HL-60 (cell line): ENCODE measurements around the gene SUPV3L1.

Source experiments
- DNase-seq, 2 experiments: peaks; one replicate each; pipeline ENCODE4 v3.0.0-alpha.2; 2010 to 2020; ENCODE audit warnings: low read depth in 1 of 2, low spot score in 1 of 2
- H3K27ac ChIP-seq: fragments of 250-450 bp; sonication (Bioruptor Pico); replicated peaks from 2 replicates; pipeline ENCODE4 v1.5.1; 2020; ENCODE audit warnings: mild to moderate bottlenecking, moderate library complexity
- H3K27me3 ChIP-seq: fragments of 250-450 bp; sonication (Bioruptor Pico); 2 replicates; pipeline ENCODE4 v1.5.1; 2021; ENCODE audit warnings: mild to moderate bottlenecking, moderate library complexity; ENCODE audit not compliant: insufficient read depth, poor library complexity, severe bottlenecking
- H3K4me3 ChIP-seq: replicated peaks from 2 replicates; pipeline ENCODE4 v1.5.1; 2011; ENCODE audit warnings: mild to moderate bottlenecking, control low read depth, low read length; ENCODE audit not compliant: insufficient read depth
- GABPA ChIP-seq: IDR thresholded peaks from 2 replicates; pipeline ENCODE4 v1.6.1; 2012; ENCODE audit warnings: low read depth
- POLR2AphosphoS5 ChIP-seq: IDR thresholded peaks from 2 replicates; pipeline ENCODE4 v1.6.1; 2012; ENCODE audit warnings: low read depth
- SPI1 ChIP-seq: IDR thresholded peaks from 2 replicates; pipeline ENCODE4 v1.6.1; 2012; ENCODE audit warnings: low read depth, mild to moderate bottlenecking, borderline replicate concordance
- TF ChIP-seq, protein P1 (sequence below): IDR thresholded peaks from 2 replicates; pipeline ENCODE4 v1.6.1; 2012; ENCODE audit warnings: low read depth; ENCODE audit not compliant: insufficient replicate concordance
- TF ChIP-seq, protein P2 (sequence below): IDR thresholded peaks from one replicate; pipeline ENCODE4 v1.5.1; 2011; ENCODE audit warnings: low read length, control low read depth, inconsistent platforms; ENCODE audit not compliant: insufficient read depth

SUPV3L1 gene

GRCh38 chr10:69186524-69186923 lies 6.5 kb downstream of the SUPV3L1 start:
- no peak for TF ChIP-seq SPI1
- TF ChIP-seq, protein P1, sequence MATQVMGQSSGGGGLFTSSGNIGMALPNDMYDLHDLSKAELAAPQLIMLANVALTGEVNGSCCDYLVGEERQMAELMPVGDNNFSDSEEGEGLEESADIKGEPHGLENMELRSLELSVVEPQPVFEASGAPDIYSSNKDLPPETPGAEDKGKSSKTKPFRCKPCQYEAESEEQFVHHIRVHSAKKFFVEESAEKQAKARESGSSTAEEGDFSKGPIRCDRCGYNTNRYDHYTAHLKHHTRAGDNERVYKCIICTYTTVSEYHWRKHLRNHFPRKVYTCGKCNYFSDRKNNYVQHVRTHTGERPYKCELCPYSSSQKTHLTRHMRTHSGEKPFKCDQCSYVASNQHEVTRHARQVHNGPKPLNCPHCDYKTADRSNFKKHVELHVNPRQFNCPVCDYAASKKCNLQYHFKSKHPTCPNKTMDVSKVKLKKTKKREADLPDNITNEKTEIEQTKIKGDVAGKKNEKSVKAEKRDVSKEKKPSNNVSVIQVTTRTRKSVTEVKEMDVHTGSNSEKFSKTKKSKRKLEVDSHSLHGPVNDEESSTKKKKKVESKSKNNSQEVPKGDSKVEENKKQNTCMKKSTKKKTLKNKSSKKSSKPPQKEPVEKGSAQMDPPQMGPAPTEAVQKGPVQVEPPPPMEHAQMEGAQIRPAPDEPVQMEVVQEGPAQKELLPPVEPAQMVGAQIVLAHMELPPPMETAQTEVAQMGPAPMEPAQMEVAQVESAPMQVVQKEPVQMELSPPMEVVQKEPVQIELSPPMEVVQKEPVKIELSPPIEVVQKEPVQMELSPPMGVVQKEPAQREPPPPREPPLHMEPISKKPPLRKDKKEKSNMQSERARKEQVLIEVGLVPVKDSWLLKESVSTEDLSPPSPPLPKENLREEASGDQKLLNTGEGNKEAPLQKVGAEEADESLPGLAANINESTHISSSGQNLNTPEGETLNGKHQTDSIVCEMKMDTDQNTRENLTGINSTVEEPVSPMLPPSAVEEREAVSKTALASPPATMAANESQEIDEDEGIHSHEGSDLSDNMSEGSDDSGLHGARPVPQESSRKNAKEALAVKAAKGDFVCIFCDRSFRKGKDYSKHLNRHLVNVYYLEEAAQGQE = no peak
- TF ChIP-seq, protein P2, sequence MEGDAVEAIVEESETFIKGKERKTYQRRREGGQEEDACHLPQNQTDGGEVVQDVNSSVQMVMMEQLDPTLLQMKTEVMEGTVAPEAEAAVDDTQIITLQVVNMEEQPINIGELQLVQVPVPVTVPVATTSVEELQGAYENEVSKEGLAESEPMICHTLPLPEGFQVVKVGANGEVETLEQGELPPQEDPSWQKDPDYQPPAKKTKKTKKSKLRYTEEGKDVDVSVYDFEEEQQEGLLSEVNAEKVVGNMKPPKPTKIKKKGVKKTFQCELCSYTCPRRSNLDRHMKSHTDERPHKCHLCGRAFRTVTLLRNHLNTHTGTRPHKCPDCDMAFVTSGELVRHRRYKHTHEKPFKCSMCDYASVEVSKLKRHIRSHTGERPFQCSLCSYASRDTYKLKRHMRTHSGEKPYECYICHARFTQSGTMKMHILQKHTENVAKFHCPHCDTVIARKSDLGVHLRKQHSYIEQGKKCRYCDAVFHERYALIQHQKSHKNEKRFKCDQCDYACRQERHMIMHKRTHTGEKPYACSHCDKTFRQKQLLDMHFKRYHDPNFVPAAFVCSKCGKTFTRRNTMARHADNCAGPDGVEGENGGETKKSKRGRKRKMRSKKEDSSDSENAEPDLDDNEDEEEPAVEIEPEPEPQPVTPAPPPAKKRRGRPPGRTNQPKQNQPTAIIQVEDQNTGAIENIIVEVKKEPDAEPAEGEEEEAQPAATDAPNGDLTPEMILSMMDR = no peak
- TF ChIP-seq GABPA = no peak
- TF ChIP-seq POLR2AphosphoS5 = no peak
- Histone ChIP-seq H3K27ac (no peak overlapping the region), H3K4me3 (no peak overlapping the region), H3K27me3 (no peaks in the 10 kb centered on the region)
- DNase-seq = no peak

- no peak for DNase-seq
- H3K4me3 ChIP-seq = no peak overlapping the region
- H3K27me3 ChIP-seq = no peaks in the 10 kb centered on the region
- H3K27ac ChIP-seq = no peak overlapping the region
- TF ChIP-seq POLR2AphosphoS5 (no peak), SPI1 (no peak), GABPA (no peak)
- TF ChIP-seq, protein P2 = no peak
- TF ChIP-seq, protein P1 = no peak
These were observed 21.0 kb downstream of the SUPV3L1 start for GRCh38 chr10:69201045-69201444.

DNA sequence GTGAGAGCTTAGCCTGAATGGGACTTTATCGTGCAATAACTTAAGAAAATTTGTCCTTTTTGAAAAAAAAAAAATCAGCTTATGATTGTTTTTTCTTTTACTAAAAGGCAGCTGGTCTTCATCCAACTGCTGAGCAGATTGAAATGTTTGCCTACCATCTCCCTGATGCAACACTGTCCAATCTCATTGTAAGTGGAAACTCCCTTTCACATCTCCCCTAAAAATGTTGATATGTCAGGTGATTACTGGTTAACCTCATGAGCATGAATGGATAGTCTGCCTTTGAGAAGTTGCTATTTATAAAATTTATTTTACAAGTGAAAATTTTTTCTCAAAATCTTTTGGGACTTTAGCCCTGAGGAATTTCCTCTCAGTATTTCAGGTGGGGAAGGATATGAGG lies 22.3 kb downstream of the SUPV3L1 start:
- no peak for TF ChIP-seq SPI1
- TF ChIP-seq, protein P1 = no peak
- TF ChIP-seq POLR2AphosphoS5 = no peak
- TF ChIP-seq, protein P2 = no peak
- TF ChIP-seq GABPA = no peak
- no peaks in the 10 kb centered on the region for H3K27me3 ChIP-seq
- H3K4me3 ChIP-seq = no peak overlapping the region
- DNase-seq = no peak
- no peak overlapping the region for H3K27ac ChIP-seq
